Amniotic stem cell (primary cell): ENCODE measurements around the gene WNT3A.
"Not testable (repeated sequence)": the region's sequence is repeated elsewhere in the genome, so short reads cannot be mapped to it uniquely, and the experiment has no call there.

Source experiments
- DNase-seq: peaks from one replicate; lab custom pipeline; 2025; lab: John Stamatoyannopoulos, UW

WNT3A gene

GRCh38 chr1:228011721-228012311, 5.0 kb downstream of the WNT3A start:
- no peak for DNase-seq

DNA sequence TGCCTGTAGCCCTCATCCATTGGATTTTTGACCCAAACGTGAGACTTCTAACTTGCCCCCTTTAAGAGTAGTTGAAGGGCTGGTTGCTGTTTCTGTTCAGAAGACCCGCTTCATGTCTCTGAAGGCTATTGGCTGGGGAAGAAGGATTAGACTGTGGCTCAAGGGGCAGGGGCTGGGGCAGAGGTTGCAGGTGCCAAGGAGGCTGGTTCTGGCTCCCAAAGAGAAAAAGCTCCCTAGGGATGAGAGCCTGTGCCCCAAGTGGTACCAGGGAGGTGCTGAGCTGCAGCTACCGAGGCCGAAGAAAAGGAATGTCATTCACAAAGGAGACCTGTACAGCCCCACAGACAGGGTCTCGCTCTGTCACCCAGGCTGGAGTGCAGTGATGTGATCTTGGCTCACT, 5.8 kb downstream of the WNT3A start:
- DNase-seq: no peak

DNA sequence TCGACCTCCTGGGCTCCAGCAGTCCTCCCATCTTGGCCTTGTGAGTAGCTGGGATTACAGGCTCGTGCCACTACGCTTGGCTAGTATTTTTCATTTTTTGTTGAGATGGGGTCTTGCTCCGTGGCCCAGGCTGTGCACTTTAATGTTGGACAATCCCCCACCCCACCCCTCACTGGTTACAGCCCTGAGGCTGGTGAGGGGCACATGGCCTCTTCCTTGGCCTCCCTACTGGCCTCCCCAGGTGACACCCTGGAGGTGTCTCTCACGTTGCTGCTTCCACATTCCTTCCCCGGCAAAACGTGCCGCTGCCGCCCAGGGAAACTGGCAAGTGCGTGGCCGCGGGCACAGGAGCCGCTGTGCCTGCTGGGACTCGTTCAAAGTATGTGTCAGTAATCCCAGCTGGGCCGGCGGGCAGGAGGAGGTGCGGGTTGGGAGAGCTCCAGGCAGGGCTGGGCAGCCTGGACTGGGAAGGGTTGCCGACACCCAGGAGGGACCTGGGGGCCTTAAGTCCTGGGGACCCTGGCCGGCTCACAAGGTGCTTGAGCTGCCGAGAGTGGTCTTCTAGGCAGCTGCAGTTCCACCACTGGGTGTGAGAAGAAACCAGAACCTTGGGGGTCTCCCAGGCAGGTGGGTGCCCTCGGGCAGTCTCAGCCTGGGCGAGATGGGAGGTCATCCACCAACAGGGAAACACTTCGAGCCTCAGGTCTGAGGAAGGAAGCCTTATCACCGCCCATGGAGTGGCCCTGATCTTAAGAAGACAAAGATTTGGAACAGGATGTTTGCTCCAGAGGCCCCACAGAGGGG, 6.5 kb downstream of the WNT3A start:
- DNase-seq: no peak

- DNase-seq: no peak
Measured at GRCh38 chr1:228013935-228014930, 7.4 kb downstream of the WNT3A start.

- no peak for DNase-seq
Measured at GRCh38 chr1:228015276-228016180, 8.7 kb downstream of the WNT3A start.

DNA sequence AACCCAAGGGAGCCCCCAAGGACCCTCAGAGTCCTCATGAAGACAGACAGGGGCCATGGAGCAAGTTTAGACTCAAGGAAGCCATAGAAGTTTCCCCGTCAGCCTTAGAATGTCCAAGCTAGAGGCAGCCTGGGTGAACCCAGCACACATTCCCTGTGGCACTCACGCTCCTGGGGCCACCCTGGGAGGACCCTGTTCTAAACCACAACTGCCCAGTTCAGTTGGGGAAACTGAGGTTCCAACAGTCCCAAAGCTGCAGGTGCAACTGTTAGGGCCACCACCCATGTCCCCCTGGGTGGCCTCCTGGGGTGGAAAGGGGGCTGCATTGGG, 9.3 kb downstream of the WNT3A start:
- DNase-seq: no peak

DNA sequence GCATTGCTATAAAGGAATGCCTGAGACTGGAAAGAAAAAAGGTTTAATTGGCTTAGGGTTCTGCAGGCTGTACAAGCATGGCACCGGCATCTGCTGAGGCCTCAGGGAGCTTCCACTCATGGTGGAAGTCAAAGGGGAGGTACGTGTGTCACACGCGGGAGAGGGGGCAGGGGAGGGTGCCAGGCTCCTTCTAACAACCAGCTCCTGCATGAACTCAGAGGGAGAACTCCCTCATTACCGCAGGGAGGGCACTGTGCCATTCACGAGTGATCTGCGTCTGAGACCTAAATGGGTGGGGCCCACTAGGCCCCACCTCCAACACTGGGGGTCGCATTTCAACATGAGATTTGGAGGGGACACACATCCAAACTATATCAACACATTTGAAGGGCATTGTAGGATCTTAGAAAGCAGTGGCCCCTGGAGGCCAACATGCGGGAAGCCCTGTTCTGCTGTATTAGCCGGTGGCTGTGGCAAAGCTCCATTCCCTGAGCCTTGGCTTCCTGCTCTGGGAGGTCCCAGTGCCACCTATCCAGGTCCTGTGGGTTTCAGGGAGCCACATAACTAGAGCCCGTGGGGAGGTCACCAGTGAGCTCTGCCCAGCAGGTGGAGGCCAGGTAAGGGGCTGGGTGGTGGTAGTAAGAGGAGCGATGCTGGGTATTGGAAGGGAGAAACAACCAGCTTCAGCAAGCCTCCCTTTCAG, 10.0 kb downstream of the WNT3A start:
- DNase-seq: no peak

DNA sequence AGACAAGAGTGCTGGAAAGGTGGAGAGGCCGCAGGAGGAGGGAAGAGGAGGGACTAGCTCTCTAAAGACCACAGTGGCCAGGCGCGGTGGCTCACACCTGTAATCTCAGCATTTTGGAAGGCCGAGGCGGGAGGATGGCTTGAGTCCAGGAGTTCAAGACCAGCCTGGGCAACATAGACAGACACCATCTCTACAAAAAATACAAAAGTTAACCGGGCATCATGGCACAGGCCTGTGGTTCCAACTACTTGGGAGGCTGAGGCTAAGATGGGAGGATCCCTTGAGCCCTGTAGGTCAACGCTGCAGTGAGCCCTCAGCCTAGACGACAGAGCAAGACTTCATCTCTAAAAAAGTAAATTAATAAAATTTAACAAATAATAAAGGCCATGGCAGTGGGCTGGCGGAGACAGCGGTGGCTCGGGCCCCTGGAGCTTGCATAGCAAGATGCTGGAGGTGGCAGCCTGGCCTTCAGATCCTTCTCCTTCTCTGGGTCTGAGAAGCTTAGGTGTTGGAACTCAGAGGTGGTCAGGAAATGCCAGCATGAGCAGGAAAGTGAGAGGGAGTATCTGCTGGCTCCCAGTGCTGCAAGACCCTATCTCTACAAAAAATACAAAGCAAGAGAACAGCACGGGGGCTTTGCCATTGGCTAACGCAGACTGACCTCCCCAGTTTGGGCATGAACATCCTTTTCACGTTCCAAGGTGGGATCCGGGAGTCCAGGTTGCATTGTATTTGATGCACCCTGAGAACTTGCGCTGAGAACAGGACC, 10.7 kb downstream of the WNT3A start:
- DNase-seq: no peak

GRCh38 chr1:228018125-228018398, 11.3 kb downstream of the WNT3A start:
- DNase-seq: no peak

GRCh38 chr1:228018961-228019721, 12.3 kb downstream of the WNT3A start:
- no peak for DNase-seq

GRCh38 chr1:228019722-228020083, 12.9 kb downstream of the WNT3A start:
- not testable (repeated sequence) for DNase-seq

GRCh38 chr1:228020686-228021354, 14.0 kb downstream of the WNT3A start:
- DNase-seq: no peak

- DNase-seq: no peak
Measured at GRCh38 chr1:228021355-228022030, 14.7 kb downstream of the WNT3A start.

GRCh38 chr1:228022571-228023293, 15.9 kb downstream of the WNT3A start:
- no peak for DNase-seq

DNA sequence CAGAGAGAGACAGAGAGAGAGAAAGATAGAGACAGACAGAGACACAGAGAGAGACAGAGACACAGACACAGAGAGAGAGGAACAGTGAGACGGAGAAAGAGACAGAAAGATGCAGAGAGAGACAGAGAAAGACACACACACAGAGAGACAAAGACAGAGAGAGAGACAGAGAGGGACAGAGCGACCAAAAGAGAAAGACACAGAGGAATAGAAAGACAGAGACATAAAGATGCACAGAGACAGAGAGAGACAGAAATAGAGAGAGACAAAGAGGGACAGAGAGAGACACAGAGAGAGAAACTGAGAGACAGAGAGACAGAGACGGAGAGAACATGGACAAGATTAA, 16.5 kb downstream of the WNT3A start:
- DNase-seq: no peak

- DNase-seq: no peak
Measured at GRCh38 chr1:228029281-228029680, 22.5 kb downstream of the WNT3A start.

- DNase-seq: no peak
Measured at GRCh38 chr1:228030451-228031201, 23.8 kb downstream of the WNT3A start.
